Dermis microvascular lymphatic vessel endothelial cell (primary cell): ENCODE measurements around the gene SHOC2. TPM values are rescaled to one million over a fixed set of nuclear protein-coding genes. Genes with fewer than 3 reads are reported as not detected.

Source experiments
- total RNA-seq: library from RNA; depleted of rRNA; stranded (reverse); fragments of >200 nt; gene quantifications from 2 replicates; pipeline ENCODE4 v1.2.1, GENCODE V29; 2014

The SHOC2 gene
- total RNA-seq, 1 donor from 2014 or later, result 39.2 TPM

Other genes with a start within 250 kb of the SHOC2 start
- 72.4 and 118 TPM in 2 replicates for gene PDCD4, start 47.7 kb upstream of the SHOC2 start, total RNA-seq
- 10.9 and 17.3 TPM in 2 replicates for gene BBIP1, start 424 bp upstream of the SHOC2 start, total RNA-seq
- not detected in 2 replicates for gene ADRA2A, start 157.4 kb downstream of the SHOC2 start, total RNA-seq